GM18502 (cell line): ENCODE measurements around the gene PDC.

Experiments
- ATAC-seq: cut with Tn5 transposase; IDR thresholded peaks from one replicate; pipeline ENCODE4 v1.9.1; 2021; ENCODE audit warnings: mild to moderate bottlenecking; ENCODE audit not compliant: unreplicated experiment, poor library complexity

PDC gene

DNA sequence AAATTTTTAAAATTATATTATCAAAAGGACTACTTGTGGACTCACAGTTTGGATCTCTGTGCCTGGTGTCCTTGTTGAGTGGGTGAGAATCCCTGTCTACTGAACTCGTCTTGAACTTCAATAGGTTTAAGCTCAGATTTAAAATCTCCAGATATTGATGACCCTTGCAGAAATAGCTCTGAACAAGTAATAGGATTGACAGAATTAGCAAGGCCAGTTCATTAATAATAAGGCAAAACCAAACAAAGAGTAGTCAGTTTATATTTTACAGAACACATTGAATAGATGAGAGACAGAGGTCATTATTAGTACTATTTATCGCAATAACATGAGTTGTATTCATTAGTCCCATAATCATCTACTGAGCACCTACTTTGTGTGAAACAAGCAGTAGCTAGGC lies at the start of gene PDC:
TSS of gene PDC (minus strand) at position 101 of the 400 bp plus-strand sequence. CDS start 11,655 bp downstream, outside the sequence.
- no peak for ATAC-seq

DNA sequence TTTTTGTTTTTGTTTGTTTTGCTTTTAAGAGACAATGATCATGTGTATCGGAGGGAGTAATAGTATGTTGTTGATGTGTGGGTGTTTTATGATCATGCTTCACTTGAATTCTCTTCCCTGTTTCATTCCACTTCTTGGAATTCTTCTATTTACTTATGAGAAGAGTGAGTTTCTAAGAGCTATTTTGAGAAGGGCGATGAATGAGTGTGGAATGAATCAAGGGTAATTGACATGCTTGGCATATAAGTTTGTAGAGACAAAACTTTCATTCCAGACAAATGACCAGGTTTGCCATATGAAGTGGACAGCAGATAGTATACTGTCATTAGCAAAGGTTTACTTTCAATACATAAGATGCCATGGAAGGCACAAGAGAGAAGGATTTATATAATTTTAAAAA lies 42.3 kb upstream of the PDC start:
- no peak for ATAC-seq

DNA sequence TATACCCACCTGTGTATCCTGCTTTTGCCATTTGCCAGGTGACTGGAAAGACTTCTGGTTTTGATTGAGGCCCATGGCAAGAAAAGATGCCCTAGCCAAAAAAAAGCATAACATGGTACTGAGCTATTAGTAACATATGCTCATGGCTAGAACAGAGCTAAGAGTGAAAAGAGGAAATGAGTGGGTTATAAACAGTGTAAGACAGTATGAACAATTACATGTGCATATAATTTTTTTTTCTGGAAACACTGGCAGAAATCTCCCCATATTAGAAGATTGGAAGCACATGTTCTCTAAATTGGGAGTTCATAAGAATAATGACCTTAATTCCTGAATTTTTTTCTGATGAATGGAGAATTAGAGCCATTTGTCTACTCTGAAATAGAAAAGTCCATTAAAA lies 41.2 kb upstream of the PDC start:
- ATAC-seq, result peak; percentile 64

DNA sequence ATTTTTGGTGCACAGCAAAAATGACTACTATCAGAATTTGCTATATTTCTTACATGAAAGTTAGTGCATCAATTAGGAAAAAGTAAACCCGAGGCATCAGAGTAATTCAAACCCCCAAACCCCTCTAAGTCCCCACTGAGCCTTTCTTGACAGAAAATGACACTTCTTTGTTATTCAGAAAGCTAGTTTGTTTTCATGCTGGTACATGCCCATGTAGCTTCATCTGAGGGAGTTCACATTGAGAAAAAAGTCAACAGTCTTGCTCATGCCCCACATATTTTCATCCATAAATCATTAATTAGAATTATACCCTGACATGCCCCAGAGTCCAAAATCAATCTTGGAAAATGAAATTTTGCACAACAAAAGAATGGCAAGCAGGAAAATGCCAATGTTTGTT lies 39.9 kb upstream of the PDC start:
- no peak for ATAC-seq

DNA sequence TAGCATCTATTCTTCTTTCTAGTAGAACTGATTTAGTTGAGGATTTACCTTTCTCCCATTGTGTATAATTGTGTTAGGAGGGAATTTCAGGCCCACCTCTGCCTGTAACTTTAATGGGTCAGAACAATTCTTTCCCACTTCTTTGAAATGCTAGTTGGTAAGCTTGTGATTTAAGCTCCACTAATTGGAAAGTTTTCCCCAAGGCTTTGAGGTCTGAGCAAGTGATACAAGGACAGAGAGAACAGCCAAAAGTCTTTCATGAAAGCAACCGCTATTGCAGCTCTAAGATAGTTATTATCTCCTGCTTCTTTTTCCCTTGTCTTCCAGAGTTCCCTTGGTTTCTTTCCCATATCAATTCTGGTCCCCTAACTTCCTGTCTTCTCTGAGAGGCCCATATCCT lies 38.7 kb upstream of the PDC start:
- no peak for ATAC-seq

DNA sequence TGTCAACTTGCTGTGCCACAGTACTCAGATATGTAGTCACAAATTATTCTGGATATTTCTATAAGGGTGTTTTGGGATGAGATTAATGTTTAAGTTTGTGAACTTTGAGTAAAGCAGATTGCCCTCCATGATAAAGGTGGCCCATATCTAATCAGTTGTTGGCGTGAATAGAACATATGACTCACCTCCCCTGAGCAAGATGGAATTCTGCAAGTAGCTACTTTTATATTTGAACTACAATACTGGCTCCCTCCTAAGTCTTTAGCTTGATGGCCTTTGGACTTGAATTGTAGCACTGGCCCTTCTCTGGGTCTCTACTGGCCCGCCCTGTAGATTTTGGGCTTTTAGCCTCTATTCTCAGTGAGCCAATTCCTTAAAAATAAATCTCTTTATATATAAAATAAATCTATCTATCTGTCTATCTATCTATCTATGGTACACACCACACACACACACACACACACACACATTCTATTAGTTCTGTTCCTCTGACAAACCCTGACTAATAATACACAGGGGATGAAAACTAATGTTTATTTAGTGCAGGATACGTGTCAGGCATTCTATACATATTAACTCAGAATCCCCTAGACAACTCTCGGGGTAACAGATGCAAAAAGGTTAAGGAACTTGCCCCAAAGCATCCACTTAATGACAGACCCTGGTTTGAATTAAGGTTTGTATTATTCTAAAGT lies 37.9 kb upstream of the PDC start:
- no peak for ATAC-seq

DNA sequence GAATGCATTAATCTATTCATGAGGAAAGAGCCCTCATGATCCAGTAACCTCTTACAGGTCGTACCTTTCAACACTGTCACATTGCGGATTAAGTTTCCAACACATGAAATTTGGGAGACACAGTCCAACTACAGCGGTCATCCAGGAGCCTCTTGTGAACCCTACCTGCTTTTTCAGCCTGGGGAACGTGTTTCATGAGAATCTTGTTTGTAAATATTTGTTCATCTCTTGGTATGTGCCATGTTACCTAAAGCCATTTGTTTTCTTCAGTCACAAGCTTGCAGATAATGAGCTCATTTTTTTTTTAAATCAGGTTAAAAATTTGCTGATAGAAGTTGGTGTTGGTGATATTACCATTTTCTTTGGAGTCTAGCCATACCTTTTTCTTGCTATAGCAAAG lies 37.2 kb upstream of the PDC start:
- ATAC-seq, result no peak

DNA sequence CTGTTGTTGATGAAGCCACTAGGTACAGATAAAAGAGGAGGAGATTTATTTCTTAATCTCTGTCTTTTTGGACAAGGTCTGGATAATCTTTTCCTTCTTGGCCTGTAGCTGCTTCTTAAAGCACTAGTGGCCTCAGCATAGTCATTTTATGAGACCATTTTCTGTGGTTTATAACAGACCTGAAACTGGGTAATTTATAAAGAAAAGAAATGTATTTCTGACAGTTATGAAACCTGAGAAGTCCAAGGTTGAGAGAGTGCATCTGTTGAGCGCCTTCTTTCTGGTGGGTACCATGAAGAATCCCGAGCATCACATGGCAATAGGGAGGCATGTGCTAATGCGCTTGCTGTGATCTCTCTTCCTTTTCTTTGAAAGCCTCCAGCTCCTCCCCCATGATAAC lies 36.7 kb upstream of the PDC start:
- peak; percentile 45 for ATAC-seq

DNA sequence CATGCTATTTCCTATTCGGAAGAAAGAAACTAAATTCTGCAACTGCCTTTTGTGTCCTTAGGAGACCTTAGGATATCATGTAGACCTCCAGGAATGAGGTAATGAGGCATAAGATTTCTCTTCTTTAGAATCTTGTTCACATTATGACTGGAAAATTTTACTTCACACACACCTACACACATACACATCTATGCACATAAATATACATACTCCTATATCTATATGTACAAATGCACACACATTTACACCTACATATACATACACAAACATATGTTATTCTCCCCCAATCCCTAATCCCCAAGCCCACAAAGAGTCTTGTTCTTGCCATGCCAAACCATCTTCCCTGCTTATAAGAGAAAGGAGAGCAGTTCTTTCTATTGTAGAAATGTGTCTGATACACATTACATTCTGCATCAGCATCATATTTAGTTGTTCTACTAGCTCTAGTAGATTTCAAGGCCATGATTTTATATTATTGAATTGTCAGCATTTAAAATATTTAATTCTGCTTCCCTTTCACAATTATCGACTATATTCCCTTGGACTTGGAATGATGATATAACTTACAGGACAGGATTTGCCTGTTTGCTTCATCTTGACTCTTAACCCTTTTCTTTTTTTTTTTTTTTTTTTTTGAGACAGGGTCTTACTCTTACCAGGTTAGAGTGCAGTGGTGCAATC lies 35.4 kb upstream of the PDC start:
- no peak for ATAC-seq

DNA sequence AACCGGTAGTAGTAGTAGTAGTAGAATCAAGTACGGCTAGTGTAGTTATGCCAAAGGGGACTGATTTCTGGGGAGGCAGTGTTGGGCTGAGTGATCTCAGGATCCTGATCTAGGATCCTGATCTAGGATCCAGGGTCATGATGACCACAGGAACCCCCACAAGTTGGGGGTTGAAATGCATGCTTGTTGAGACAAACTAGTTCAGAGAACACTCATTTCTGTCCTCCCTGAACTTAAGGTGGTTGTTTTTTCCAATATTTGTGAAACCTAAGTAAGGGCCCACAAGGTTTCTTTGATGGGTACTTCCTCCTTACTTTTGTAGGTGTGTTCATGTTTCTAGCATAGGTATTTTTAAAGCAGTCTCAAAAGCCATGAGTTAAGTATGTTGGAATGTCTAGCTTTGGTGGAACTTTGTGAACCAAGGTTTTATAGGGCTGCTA lies 33.9 kb upstream of the PDC start:
- peak; percentile 62 for ATAC-seq

DNA sequence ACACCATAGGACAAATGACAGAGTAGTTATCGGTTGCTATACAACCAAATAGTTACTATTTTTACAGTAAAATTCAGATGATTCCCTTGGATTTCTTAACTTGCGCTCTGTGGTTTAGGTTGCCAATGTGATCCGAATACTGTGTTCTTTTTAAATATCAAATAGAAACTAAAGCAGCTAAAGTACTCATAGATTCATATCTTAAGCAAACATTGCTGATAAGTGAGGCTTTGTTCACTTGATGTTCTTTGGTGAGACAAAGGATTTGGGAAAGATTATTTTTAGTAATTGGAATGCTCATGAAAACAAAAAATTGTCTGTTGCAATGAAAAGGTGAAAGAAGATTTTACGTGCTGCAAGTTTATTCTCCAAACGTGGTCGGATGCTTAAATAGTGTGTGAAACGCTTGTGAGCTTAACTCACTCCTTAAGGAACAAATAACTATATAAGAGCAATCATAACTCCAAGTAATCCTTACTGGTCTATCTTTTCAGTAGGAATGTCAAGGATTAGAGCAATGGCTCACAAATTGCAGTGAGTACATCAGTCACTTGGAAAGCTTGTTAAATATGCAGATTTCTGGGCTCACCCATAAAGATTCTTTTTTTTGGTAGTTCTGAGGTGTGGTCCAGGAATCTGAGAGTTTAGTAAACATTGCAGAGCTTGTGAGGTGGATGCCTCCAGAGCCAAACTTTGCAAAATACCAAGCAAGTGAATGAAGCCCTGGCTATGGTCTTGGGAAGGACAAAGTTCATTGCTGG lies 31.8 kb upstream of the PDC start:
- ATAC-seq, result no peak

DNA sequence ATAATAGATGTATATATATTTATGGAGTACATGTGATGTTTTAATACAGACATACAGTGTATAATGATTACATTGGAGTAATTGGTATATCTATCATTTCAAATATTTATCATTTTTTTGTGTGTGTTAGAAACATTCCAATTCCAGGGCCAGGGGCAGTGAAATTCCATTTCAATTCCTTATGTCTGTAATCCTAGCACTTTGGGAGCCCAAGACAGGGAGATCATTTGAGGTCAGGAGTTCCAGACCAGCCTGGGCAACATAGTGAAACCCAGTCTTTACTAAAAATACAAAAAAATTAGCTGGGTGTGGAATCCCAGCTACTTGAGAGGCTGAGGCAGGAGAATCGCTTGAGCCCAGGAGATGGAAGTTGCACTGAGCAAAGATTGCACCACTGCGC lies 30.4 kb upstream of the PDC start:
- ATAC-seq, result no peak

DNA sequence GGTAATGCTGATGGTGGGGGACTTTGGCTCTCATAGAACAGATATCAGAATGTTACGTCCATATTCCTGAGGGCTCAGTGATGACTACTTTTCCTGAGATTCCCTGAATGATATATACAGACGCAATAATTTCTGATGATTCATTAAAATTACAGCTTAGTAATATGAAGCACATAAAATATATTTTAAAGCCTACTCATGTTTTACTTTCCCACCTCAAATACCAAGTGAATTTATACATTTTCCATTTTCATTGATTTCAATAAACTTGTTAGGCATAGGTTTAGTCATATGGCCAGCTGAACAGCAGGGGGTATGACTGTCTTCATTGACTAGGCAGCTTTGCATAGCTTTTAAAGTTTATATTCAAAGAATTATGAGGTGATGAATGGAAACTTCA lies 26.2 kb upstream of the PDC start:
- no peak for ATAC-seq

DNA sequence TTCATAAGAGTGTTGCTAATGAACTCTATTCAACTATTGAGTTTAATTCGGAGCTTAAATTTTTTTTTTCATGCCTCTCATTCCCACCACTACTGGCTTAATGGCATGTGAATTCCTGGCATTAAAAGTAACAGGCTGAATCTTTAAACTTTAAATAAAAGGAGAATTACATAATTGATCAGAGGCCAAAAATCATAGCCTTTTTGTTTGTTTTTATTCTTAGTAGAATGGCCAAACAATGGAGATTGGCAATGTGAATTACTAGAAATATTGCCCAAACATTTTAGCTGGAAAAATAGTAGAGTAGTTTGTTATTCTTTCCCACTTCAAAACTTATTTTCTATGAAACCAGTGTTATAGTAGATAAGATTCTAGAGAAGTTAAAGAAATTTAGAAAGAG lies 25.1 kb upstream of the PDC start:
- no peak for ATAC-seq

DNA sequence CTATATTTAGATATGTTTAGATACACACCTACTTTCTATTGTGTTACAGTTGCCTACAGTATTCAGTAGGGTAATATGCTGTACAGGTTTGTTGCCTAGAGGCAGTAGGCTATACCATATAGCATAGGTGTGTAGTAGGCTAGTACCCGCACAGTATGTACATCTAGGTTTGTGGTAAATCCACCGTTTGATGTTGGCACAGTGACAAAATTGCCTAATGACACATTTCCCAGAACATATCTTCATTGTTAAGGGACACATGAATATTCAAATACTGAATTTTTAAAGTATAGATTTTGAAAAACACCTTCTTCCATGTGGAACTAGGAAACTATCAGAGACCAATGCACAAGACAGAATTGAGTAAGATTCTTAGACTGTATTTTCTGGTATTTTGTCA lies 22.6 kb upstream of the PDC start:
- ATAC-seq, result no peak

DNA sequence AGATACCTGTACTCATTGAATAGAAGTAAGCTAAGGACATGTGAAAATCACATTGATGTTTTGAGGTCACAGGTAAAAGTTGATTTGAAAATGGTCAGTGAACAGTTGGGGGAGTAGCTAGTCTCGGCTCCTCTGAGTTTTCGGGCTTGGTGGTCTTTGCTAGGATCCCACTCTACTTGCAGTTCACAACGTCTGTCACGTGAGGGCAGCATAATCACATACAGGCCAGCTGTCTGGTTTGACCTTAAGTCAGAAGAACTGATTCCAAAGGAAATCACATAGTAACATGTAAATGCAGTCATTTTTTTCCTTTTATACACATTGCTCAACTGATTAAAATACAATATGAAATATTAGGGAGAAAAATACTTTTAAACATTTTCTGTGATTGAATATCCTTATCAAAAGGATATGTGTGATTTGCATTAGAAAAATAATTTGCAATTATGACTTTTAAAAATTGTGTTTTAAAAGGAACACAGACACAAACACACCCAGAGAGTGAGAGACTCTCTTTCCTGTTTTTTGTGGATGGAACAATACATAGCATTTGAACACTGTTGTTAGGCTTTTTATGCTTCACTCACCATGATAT lies 21.8 kb upstream of the PDC start:
- peak; percentile 83 for ATAC-seq

DNA sequence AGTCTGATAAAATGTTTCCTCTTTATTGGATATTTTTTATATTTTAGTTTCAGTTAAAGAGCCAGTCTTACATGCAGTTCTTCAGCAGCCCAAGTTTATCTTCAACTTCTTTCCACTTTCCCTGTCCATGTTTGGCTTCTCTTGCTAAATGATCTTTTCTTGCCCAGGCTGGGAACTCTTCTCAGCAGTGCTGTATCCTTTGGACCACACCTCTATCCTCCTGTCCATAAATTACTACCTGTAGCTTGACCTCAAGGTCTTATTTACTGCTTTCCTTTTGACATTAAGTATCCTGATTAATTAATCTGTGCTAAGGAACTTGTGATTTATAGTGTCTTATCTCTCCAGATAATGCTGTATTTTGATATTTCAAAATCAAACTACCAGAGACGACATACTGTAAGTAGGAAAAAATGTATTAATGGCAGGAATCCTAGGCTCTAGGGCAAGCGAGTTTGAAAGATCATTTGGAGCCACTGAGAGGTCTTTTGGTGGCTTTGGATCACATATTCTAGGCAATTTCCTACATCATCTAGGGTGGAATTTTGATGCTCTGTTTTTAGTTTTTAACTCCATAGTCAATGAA lies 20.5 kb upstream of the PDC start:
- no peak for ATAC-seq

DNA sequence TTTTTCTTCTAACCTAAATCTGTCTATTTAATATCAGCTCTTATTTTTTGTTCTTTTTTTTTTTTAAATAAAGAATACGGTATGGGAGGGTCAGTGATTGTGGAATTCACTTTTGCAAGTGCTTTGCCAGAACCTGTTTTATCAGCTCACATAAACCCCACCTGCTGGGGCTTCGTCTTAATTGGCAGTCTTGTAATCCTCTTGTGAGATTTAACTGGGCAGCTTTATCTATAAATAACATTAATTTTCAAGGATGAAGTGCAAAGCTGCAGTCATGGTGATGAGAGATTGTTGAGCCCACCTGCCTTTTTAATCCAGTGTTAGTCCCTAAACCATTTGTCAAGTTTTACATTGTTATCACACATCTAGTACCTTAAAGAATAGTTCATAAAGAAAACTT lies 18.2 kb upstream of the PDC start:
- no peak for ATAC-seq

DNA sequence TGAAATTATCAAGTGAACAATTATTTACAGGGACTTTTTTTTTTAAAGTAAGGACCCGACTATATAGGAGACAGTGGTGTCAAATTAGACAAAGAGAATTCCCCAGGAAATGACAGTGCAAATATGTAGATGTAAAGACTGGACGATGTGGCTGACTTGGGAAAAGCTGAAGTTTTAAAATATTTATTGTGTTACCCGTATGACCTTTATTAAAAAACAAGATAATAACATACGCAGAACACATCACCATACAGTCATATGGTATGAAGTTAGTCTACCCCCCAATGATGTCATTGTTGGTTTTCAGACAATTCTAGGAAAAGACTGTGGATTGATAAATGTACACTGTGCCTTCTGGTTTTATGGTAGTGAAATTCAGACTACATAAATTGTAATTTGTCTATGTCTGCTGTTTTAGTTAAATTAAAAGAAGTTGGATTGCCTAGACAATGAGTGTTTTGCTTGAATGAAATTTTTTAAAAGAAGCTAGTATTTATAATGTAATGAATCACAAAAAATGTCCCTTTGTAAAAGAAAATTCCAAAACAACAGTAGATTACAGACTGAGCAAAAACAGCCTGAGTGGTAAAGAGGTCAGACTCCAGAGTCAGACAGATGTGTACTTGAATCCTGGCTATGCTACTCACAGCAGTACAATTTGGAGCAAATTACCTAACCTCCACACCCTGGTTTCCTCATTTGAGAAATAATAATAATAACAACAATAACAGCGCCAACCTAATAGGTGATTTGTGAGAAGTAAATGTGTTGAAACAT lies 15.5 kb upstream of the PDC start:
- no peak for ATAC-seq

DNA sequence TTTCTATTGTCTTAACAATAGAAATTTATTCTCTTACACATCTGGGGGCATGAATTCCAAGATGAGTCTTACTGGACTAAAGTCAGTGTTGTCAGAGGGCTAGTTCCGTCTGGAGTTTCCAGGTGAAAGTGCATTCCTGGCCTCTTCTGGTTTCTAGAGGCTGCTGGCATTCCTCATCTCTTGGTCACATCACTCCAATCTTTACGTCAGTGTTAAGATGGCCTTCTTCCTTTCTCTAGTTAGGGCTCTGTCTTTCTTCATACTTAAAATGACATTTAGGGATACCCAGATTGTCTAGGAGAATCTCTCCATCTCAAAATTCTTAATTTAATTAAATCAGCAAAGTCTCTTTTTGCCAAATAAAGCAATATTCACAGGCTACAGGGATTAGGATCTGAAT lies 13.3 kb upstream of the PDC start:
- no peak for ATAC-seq
